HG03558 (cell line): Measurements from ENCODE around the gene ARMC12.
"Not testable (repeated sequence)": the region's sequence is repeated elsewhere in the genome, so short reads cannot be mapped to it uniquely, and the experiment has no call there.

Experiments used
- ATAC-seq: cut with Tn5 transposase; IDR thresholded peaks from one replicate; pipeline ENCODE4 v1.9.1; 2021; ENCODE audit warnings: moderate number of reproducible peaks; ENCODE audit not compliant: unreplicated experiment; ENCODE audit errors: extremely low read depth

The ARMC12 gene

DNA sequence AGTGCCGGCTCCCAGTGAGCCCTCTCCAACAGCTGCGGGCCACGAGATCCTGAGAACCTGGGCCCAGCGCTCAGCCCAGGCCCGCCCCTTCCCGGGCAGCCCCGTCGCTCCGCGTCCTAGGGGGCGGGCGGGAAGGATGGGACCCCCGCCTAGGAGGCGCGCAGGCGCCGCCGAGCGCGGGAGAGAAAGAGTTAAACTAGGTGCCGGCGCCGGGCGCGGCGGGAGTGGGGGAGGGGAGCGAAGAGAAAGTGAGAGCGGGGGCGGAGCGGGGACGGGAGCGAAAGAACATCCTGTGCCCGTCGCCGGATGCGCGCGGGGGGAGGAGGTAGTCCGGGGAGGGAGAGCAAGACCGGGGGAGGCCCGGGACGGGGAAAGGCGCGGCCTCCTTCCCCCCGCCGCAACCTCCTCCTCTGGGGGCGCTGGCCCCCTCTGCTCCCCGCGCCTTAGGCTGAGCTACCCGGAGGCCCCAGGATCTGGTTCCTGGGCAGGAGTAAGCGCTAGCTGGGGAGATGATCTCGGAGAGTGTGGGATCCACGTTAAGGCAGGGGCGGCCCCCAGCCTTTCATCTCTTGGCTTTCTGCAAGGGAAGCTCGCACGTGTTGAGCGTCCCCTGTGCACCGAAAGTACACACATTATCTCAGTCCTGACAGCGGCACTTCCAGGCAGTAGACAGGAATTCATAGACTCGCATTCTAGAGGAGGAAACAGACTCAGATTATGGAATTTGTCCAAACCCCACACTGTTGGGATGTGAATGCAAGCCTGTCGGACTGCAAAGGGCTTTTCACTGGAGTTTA lies 4.9 kb upstream of the ARMC12 start:
- no peak for ATAC-seq

DNA sequence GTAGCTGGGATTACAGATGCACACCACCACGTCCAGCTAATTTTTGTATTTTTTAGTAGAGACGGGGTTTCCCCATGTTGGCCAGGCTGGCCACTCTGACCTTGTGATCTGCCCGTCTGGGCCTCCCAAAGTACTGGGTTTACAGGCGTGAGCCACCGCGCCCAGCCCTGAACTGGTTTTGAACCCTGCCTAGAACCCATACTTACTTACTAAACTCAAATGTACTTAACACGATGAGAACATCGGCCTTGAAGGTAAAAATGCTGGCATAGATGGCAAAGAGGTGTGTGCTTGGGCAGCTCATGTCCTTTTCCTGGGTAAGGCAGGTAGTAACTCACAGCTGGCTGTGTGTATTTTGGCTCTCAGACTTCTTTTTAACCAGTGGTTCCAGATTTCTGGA lies 3.2 kb upstream of the ARMC12 start:
- ATAC-seq: no peak

DNA sequence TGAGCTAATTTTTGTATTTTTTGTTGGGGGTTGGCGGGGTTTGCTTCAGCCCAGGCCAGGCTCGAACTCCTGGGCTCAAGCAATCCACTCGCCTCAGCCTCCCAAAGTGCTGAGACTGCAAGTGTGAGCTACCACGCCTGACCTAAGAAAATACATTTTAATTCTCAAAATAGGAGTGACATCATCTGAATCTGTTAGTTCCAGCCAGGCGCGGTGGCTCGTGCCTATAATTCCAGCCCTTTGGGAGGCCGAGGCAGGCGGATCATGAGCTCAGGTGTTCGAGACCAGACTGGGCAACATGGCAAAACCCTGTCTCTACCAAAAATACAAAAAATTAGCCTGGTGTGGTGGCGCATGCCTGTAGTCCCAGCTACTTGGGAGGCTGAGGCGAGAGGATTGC lies 2.5 kb upstream of the ARMC12 start:
- ATAC-seq: not testable (repeated sequence)

DNA sequence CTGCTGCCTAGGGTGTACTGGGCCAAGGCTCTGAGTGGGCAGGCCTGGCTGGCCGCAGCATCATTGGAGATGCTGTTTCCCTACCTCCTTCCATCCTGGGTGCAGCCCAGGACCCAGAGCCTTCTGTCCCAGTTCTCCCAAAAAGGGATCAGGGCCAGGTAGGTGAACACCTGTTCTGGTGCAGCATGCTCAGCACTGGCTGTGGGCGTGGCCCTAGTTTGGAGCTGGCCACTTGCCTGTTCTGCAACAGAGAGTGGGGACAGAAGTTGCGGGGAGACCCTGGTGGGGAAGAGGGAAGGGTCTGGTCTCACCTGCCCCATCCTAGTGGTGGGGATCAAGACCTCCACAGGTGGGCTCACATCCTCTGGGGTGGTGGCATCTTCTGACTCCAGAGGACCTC lies 1.4 kb upstream of the ARMC12 start:
- no peak for ATAC-seq

DNA sequence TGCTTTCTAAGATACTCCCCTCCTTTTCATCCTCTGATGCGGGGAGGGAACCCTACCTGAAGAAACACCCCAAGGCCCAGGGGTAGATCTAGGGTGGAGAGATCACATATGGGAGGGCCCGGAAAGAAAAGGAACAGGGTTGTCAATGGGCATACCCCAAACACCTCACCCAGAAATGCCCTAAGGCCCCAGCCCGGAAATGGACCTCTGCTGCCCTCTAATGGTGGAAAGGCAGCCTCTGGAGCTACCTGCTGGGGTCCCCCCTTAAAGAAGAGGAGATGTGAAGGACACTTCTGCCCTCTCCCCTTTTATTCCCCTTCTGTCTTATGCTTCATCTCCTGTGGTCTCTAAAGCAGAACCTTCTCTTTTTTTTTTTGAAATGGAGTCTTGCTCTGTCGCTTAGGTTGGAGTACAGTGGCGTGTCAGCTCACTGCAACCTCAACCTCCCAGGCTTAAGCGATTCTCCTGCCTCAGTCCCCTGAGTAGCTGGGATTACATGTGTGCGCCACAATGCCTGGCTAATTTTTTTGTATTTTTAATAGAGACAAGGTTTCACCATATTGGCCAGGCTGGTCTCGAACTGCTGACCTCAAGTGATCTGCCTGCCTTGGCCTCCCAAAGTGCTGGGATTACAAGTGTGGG lies 458 bp upstream of the ARMC12 start:
- no peak for ATAC-seq

DNA sequence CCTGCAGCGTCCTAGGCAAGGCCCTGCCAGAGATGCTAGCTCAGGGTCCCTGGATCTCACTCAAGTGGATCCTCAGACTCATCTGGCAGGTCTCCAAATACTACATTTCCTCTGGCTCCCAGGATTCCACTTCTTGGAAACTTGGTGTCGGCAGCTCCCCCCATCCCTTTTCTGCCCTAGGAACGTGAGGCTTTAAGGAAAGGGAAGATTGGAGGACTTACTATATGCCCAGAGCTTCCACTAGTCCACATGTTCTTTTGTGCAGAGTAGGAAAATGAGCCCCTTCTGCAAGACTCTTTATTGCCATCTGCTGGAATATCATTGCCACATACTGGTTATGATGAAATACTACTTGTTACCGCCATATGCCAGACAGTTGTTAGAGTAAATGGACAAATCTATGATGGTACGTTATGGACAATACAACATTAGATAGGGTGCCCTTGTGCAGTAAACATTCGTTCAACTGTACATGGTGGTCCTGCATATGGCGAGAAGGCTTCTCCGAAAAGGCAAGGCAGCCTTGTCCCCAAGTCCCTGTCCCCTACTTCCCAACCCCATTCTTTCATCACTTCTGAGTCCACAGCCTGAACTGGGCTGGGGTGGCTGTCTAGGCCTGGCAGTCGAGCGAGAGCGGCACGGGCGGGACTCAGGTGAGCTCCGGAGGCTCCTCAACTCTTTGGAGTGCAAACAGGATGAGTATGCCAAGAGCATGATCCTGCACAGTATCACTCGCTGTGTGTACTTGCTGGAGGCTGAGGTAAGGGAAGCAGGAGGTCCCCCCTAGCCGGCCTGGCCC lies 780 bp downstream of the ARMC12 start:
- no peak for ATAC-seq

DNA sequence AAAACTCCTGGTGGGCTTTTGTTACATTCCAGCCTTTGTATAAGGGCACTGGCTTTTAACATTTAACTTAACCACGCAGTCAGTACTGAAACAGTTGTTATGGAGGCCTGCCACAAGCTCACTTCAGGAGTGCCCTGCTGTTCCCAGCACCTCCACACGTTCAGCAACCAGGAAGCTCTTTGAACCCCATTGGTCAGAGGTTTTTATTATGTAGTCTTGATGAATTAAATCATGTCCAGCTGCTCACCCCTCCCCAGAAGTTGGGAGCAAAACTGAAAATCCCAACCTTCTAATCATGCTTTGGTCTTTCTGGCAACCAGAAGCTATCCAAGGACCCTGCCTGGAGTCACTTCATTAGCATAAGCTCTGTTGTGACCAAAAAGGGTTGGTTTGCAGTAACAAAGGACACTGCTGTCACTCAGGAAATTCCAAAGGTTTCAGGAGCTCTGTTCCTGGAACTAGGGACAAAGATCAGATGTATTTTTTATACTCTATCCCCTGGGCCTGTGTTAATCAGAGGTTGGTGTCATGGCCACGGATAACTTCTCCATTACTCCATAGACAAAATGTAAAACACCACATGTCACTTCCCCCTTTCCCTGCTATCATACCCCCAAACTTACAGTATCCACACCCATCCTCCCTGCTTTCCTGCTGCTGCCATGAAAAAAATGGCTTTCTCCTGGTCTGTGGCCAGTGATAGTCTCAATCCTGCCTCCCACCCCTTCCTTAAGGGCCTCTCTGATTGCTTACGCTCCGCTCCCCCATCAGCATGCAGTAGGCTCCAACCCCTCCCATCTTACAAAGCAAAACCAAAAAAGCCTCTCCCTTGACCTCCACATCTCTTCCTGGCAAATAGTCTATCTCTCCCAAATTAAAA lies 3.1 kb downstream of the ARMC12 start:
- ATAC-seq: no peak

DNA sequence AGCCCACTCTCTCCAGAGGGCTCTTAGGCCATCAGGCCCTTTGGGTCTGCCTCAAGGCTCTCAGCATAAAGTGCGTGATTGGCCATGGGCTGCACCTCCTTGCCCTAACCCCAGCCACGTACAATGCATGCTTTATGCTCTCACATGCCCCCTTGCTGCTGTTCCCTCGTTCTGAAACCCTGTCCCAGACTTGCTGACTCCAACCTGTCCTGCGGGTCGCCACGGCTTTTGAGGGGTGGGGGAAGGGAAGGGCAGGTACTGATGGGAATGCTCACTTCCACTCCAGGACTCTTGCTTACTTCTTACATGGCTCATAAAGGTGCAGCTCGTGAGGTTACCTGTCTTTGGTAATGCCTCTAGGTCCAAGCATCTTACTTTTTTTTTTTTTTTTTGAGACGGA lies 6.0 kb downstream of the ARMC12 start:
- ATAC-seq: no peak

DNA sequence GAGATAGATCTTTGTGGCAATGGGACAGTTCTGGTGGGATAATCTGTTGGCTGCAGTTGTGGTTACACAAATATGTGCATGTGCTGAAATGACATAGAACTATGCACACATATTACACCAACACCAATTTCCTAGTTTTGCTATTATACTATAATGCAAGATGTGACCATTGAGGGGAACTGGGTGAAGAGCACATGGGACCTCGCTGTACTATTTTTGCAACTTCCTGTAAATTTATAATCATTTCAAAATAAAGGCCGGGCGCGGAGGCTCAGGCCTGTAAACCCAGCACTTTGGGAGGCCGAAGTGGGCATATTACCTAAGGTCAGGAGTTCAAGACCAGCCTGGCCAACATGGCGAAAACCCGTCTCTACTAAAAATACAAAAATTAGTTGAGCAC lies 8.7 kb downstream of the ARMC12 start:
- no peak for ATAC-seq

DNA sequence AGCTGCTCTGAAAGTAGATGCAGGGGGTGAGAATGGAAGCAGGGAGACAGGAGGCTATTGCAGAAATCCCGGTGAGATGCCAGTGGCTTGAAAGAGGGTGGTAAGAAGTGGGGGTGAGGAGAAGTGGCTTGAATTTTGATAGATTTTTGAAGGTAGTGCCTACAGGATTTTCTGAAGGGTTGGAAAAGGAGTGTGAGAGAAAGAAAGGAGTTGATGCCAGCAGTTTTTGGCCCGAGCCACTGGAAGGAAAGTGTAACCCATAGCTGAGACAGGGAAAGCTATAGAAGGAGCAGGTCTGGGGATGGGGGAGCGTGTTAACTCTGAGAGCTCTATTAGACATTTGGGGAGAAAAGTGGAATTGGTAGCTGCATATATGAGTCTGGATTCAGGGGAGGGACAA lies 9.7 kb downstream of the ARMC12 start:
- ATAC-seq: no peak

DNA sequence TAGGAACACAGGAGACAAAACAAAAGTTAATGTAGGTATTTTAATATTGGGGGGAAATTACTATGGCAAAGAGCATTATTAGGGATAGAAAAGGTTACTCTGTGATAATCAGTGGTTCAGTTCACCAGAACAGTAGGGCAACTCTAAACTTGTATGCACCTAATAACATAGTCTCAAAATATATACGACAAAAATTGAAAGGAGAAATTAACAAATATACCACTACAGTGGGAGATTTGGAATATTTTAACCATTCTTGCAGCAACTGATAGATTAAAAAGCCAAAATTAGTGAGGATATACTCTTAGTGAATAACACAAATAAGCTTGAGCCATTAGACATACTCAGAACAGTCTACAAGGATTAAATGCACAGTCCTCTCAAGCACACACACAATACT lies 11.0 kb downstream of the ARMC12 start:
- ATAC-seq: no peak

DNA sequence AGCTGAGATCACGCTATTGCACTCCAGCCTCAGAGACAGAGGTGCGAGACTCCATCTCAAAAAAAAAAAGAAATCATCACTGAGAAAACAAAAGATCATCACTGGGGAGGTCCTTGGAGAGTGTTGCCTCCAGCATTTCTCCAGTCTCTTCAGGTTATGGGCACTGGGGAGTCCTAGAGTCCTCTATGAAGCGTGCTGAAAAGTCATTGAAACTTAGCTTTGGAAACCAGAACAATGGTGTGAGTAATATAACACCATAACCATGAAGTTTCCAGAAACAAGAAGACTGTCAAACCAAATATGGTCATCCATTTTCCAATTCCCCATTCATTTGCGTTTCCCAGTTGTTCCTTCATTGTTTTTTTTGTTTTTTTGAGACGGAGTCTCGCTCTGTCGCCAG lies 13.7 kb downstream of the ARMC12 start:
- no peak for ATAC-seq

DNA sequence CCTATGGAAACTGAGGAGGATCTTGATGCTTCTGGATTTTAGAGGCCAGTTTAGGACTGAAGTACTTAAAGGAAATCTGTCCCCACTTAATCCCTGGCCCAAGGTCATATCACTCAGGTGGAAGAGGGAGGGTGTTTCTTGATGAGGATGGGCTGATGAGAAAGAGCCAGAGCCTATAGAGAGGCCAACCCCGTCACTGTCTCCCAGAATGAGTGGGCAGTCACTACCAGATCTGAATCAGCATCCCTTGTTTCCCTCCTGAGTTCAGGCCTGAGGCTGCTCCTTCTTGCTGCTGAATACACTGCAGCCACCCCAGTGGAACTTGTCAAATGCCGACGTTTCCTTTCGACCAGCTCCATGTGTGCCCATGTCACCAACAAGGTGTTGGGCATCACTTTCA lies 14.8 kb downstream of the ARMC12 start:
- ATAC-seq: no peak

DNA sequence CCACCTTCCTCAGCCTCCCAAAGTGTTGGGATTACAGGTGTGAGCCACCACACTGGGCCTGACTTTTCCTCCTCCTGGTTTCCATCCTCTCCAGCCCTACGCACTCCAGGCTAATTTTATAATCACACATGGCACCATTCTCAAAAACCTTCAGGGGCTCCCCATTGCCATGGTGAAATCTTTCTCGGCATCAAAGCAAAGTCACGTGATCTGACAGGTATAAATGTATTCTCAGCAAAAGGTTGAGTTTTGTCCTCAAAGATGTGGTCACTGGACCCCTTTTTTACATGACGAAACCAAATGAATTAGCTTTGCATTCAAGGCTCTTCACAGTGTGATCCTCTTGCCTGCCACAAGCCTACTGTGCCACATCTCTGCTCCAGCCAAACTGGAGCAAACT lies 15.5 kb downstream of the ARMC12 start:
- no peak for ATAC-seq

DNA sequence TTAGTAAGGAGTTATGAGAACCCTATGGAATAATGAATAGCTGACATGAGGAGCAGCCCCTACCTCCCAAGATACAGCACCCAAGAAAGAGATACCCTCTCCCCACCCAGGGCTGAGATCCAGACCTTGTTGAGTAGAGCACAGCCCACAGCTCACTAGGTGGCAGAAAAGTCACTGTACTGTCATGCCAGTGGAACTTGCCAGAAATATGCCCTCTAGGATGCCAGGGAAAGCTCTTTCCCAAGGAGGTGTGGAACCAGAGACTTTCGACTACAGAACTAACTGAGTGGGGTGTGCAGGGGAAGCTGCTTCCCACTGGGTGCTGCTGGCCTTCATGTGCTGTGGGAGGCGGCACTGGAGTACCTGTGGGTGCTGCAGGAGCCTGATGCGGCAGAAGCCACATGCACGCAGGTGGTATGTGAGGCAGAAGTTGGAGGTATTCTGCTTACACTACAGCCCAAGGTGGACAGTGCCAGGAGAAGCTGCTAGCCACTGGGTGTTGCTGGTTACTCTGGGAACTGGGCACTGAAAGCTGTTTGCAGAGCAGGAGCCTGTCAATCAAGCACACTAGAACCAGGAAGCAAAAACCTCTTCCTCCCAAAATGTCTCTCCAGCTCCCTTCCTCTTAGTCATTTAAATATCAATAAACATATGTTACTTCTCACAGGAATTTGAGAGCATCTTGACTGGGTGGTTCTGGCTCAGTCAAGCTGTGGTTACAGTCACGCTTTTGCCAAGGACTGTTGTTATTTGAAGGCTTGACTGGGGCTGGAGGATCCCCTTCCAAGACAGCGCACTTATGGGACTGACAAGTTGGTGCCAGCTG lies 17.8 kb downstream of the ARMC12 start:
- no peak for ATAC-seq

DNA sequence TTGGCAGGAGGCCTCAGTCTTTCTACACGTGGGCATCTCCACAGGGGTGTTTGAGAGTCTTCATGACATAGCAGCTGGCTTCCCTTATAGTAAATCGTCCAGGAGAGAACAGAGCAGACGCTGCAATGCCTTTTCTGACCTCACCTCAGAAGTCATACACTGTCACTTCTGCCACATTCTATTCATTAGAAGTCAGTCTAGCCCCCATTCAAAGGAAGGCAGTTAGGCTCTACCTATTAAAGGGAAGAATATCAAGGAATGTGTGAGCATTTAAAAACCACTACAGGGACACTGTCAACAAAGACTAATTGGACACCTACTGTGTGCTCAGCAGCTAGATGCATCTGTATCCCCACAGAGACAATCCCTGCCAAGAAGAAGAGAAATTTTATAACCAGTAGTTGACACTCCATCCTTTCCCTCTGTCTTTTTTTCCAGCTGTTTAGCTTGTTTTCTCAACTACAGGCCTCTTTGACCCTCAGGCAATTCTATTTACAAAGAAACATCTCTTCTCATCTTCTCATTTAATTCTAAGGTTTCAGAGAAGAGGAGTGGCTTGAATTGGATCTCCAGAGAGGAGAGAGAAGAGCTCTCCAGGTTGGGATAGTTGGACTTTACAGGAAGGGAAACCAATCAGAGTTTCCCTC lies 18.6 kb downstream of the ARMC12 start:
- ATAC-seq: no peak

DNA sequence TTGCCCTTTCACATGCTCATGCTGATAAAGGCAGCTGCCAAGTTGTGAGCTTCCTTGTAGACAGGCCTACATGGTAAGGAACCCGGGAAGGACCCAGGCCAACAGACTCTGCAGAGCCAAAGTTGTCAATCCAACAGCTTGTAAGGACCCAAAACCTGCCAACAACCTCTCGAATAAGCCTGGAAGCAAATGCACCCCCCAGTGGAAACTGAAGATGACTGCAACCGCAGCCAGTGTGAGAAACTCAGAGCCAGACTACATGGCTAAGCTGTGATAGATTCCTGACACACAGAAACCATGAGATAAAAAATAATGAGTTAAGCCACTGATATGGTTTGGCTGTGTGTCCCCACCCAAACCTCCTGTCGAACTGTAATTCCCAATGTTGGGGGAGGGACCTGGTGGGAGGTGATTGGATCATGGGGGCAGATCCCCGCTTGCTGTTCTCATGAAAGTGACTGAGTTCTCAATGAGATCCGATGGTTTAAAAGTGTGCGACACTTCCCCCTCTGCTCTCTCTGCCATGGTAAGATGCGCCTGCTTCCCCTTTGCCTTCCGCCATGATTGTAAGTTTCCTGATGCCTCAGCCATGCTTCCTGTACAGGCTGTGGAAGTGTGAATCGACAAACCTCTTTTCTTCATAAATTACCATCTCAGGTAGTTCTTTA lies 20.8 kb downstream of the ARMC12 start:
- ATAC-seq: no peak

DNA sequence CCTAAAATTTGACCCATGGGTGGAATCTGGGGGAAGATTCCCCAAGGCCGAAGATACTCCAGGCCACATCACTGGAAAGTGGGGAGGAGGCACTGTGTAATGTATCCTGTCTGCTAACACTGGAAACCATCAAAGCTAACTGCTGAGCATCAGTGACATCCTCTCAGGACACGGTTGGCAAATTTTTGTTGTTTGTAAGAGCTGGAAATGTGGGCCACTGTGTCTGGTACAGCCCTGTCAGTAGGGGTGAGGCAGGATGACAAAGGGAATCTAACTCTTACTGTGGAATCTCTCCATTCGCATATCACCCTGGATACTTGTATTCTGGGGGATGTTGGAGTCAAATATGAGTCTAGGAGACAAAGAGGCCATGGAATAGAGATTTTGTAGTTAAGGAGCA lies 22.6 kb downstream of the ARMC12 start:
- ATAC-seq: no peak

DNA sequence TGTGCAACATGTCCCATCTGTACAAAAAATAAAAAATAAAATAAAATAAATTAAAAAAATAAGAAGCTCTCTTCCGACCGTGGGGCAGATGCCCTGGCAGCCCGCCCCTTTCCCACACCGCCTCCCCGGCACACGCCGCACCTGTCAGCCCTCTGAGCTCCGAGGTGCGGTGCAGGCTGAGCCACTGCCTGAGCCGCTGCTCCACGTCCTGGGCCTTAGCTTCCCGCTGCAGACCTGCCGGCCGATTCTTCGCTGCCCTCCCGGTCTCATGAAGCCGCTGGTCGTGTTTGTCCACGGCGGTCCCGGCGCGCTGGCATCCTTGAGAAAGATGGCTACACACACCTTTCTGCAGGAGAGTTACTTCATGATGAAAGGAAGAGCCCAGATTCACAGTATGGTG lies 28.9 kb downstream of the ARMC12 start:
- ATAC-seq: no peak
